GM10266 (cell line): Measurements from ENCODE around the gene MCRS1.
"Not testable (repeated sequence)": the region's sequence is repeated elsewhere in the genome, so short reads cannot be mapped to it uniquely, and the experiment has no call there.

Experiments used
- DNase-seq: peaks from one replicate; pipeline ENCODE4 v3.0.0; 2012; ENCODE audit errors: extremely low spot score
- CTCF ChIP-seq: IDR thresholded peaks from 2 replicates; pipeline ENCODE4 v1.5.1; 2012; ENCODE audit warnings: mild to moderate bottlenecking, low read depth; ENCODE audit not compliant: control insufficient read depth, insufficient read depth; ENCODE audit errors: missing control alignments

Gene MCRS1

GRCh38 chr12:49538510-49539403 lies 29.2 kb downstream of the MCRS1 start, which contains the start of gene KCNH3:
Gene KCNH3 (plus strand): TSS chr12:49539030. CDS start chr12:49539417, 387 bp downstream.
- DNase-seq = peak; percentile 99
- TF ChIP-seq CTCF = no peak

- peak; percentile 56 for DNase-seq
- peak; percentile 22 for TF ChIP-seq CTCF
Measured at GRCh38 chr12:49537752-49538509, 30.0 kb downstream of the MCRS1 start.

- no peak for TF ChIP-seq CTCF
- no peak for DNase-seq
Measured at GRCh38 chr12:49537231-49537751, 30.7 kb downstream of the MCRS1 start.

GRCh38 chr12:49536526-49537071 lies 31.3 kb downstream of the MCRS1 start:
- no peak for DNase-seq
- TF ChIP-seq CTCF = no peak

GRCh38 chr12:49535921-49536525 lies 31.9 kb downstream of the MCRS1 start:
- DNase-seq = no peak
- no peak for TF ChIP-seq CTCF

GRCh38 chr12:49534731-49535278 lies 33.1 kb downstream of the MCRS1 start:
- TF ChIP-seq CTCF = no peak
- DNase-seq = no peak

GRCh38 chr12:49534122-49534521 lies 33.8 kb downstream of the MCRS1 start:
- DNase-seq = not testable (repeated sequence)
